Keratinocyte (primary cell): ENCODE results near the gene TLR10. TPM values are rescaled to one million over a fixed set of nuclear protein-coding genes. Genes with fewer than 3 reads are reported as not detected.

Experiments
- DNase-seq: peaks from one replicate; pipeline ENCODE4 v3.0.0-alpha.2; 2011; ENCODE audit warnings: low read depth, missing footprints, low spot score
- FAIRE-seq: peaks from 2 replicates; lab custom pipeline; 2011; peaks lifted over from hg19 to GRCh38; lab: Jason Lieb, UNC
- H2AFZ ChIP-seq: 2 replicates; pipeline ENCODE4 v1.6.0; 2012; ENCODE audit warnings: low read length, control low read depth, inconsistent platforms; ENCODE audit not compliant: control insufficient read depth
- H3K27ac ChIP-seq: 2 replicates; pipeline ENCODE4 v1.5.1; 2011; ENCODE audit warnings: low read length; ENCODE audit not compliant: control insufficient read depth, insufficient read depth
- H3K27me3 ChIP-seq: 3 replicates; pipeline ENCODE4 v1.6.0; 2011; ENCODE audit warnings: low read length; ENCODE audit not compliant: control insufficient read depth, insufficient read depth; ENCODE audit errors: extremely low read depth
- H3K36me3 ChIP-seq, 2 experiments: 2 replicates in 1 of 2; 3 replicates in 1 of 2; pipeline ENCODE4 v1.5.1; 2011; ENCODE audit warnings: low read length in 2 of 2, mild to moderate bottlenecking in 1 of 2; ENCODE audit not compliant: control insufficient read depth in 2 of 2, insufficient read depth in 2 of 2; ENCODE audit errors: extremely low read depth in 1 of 2
- H3K4me1 ChIP-seq: 3 replicates; pipeline ENCODE4 v1.5.1; 2011; ENCODE audit warnings: low read length; ENCODE audit not compliant: control insufficient read depth, insufficient read depth; ENCODE audit errors: extremely low read depth
- H3K4me2 ChIP-seq: 3 replicates; pipeline ENCODE4 v1.6.0; 2011; ENCODE audit warnings: low read depth, low read length; ENCODE audit not compliant: control insufficient read depth, insufficient read depth; ENCODE audit errors: extremely low read depth
- H3K4me3 ChIP-seq, 3 experiments: fragments of 200-600 bp in 1 of 3; sonication (generic) in 1 of 3; 2 replicates in 2 of 3; 3 replicates in 1 of 3; pipeline ENCODE4 v1.5.1; 2011 to 2016; ENCODE audit warnings: low read length in 3 of 3, mild to moderate bottlenecking in 3 of 3, control low read depth in 2 of 3, inconsistent platforms in 1 of 3, low read depth in 1 of 3, mixed read lengths in 1 of 3, mixed run types in 1 of 3, moderate library complexity in 1 of 3; ENCODE audit not compliant: control insufficient read depth in 2 of 3, insufficient read depth in 2 of 3; ENCODE audit errors: extremely low read depth in 1 of 3
- H3K79me2 ChIP-seq: 2 replicates; pipeline ENCODE4 v1.6.0; 2012; ENCODE audit warnings: low read length; ENCODE audit not compliant: control insufficient read depth, insufficient read depth
- H3K9ac ChIP-seq: 3 replicates; pipeline ENCODE4 v1.6.0; 2011; ENCODE audit warnings: low read length; ENCODE audit not compliant: control insufficient read depth, insufficient read depth; ENCODE audit errors: extremely low read depth
- H3K9me1 ChIP-seq: 3 replicates; pipeline ENCODE4 v1.6.0; 2011; ENCODE audit warnings: low read length; ENCODE audit not compliant: control insufficient read depth, insufficient read depth; ENCODE audit errors: extremely low read depth
- H3K9me3 ChIP-seq: 2 replicates; pipeline ENCODE4 v1.5.1; 2012; ENCODE audit warnings: low read depth, low read length; ENCODE audit not compliant: control insufficient read depth
- H4K20me1 ChIP-seq: 3 replicates; pipeline ENCODE4 v1.6.0; 2011; ENCODE audit warnings: low read length; ENCODE audit not compliant: control insufficient read depth, insufficient read depth; ENCODE audit errors: extremely low read depth
- CTCF ChIP-seq, 3 experiments: IDR thresholded peaks in 1 of 3; conservative IDR thresholded peaks in 1 of 3; optimal IDR thresholded peaks in 1 of 3; 2 replicates in 2 of 3; 3 replicates in 1 of 3; pipeline versions ENCODE3 to v1.5.1; 2011; ENCODE audit warnings: low read length in 3 of 3, mild to moderate bottlenecking in 3 of 3, moderate library complexity in 2 of 3, control low read depth in 1 of 3, inconsistent platforms in 1 of 3; ENCODE audit not compliant: insufficient read depth in 2 of 3; ENCODE audit errors: extremely low read depth in 1 of 3
- EZH2 ChIP-seq: IDR thresholded peaks from one replicate; pipeline ENCODE4 v1.6.1; 2012; ENCODE audit warnings: inconsistent platforms, mild to moderate bottlenecking, low read length, moderate library complexity
- dilution Hi-C: fragments of 300-500 bp; cut with MboI; formaldehyde crosslinking; loops from one replicate; pipeline ENCODE4 v1.7.0; 2020; ENCODE audit warnings: low sequenced_read_pairs; ENCODE audit not compliant: extremely low pct_ligation_motif_present
- polyA plus RNA-seq, 5 experiments: library from polyadenylated mRNA; depleted of rRNA in 3 of 5; stranded (reverse) in 3 of 5; stranded (forward) in 1 of 5; unstranded in 1 of 5; fragments of >200 nt; gene quantifications; 1 replicate in 1 of 5; 2 replicates in 3 of 5; 3 replicates in 1 of 5; pipeline versions ENCODE4 v1.2.1 to v1.2.3, GENCODE V29; 2011 to 2012; ENCODE audit warnings: missing spikeins in 2 of 5, low read depth in 1 of 5, low replicate concordance in 1 of 5

Gene TLR10
- polyA plus RNA-seq, 1 donor (not counting 4 experiments of a cell fraction or from before 2014, with no cell fraction given) = 0.05 TPM

GRCh38 chr4:38735870-38736269, 46.9 kb downstream of the TLR10 start:
- FAIRE-seq (no peak), DNase-seq (no peak)
- Histone ChIP-seq H3K4me3 (no peak overlapping the region), H3K27ac (no peak overlapping the region), H3K4me2 (no peak overlapping the region), H3K9me1 (no peaks in the 10 kb centered on the region), H4K20me1 (no peaks in the 10 kb centered on the region), H3K79me2 (no peaks in the 10 kb centered on the region), H3K27me3 (no peaks in the 10 kb centered on the region), H3K9ac (no peak overlapping the region), H2AFZ (no peak overlapping the region), H3K9me3 (peaks cover 4% of the 10 kb centered on the region), H3K4me1 (peaks cover 2% of the 10 kb centered on the region), H3K36me3 (no peaks in the 10 kb centered on the region)
- TF ChIP-seq CTCF (optimal IDR thresholded peaks at IDR 0.05 in 1 of 3, IDR thresholded peaks at IDR 0.05 in 1 of 3, conservative IDR thresholded peaks at IDR 0.05 in 1 of 3; ENCODE audit: extremely low read depth in 1 of 3, insufficient read depth in 2 of 3, low read length in 3 of 3) (no peak), EZH2 (no peak)
- dilution Hi-C loops = no loop called here

- no peak for DNase-seq
- no peak overlapping the region for H3K4me3 ChIP-seq
- no peaks in the 10 kb centered on the region for H3K36me3 ChIP-seq
- no peaks in the 10 kb centered on the region for H3K79me2 ChIP-seq
- peaks cover 3% of the 10 kb centered on the region for H3K4me1 ChIP-seq
- H3K27me3 ChIP-seq = no peaks in the 10 kb centered on the region
- H3K9ac ChIP-seq = no peak overlapping the region
- no peak overlapping the region for H3K4me2 ChIP-seq
- FAIRE-seq = no peak
- H3K27ac ChIP-seq = no peak overlapping the region
- no peak overlapping the region for H2AFZ ChIP-seq
- dilution Hi-C loops = no loop called here
- peaks cover 4% of the 10 kb centered on the region for H3K9me3 ChIP-seq
- H3K9me1 ChIP-seq = no peaks in the 10 kb centered on the region
- no peak for TF ChIP-seq CTCF (optimal IDR thresholded peaks at IDR 0.05 in 1 of 3, IDR thresholded peaks at IDR 0.05 in 1 of 3, conservative IDR thresholded peaks at IDR 0.05 in 1 of 3; ENCODE audit: extremely low read depth in 1 of 3, insufficient read depth in 2 of 3, low read length in 3 of 3)
- no peak for TF ChIP-seq EZH2
- H4K20me1 ChIP-seq = no peaks in the 10 kb centered on the region
These were observed 47.9 kb downstream of the TLR10 start for GRCh38 chr4:38734911-38735310.
